Measurements from ENCODE around the gene PLXND1.

Gene PLXND1

DNA sequence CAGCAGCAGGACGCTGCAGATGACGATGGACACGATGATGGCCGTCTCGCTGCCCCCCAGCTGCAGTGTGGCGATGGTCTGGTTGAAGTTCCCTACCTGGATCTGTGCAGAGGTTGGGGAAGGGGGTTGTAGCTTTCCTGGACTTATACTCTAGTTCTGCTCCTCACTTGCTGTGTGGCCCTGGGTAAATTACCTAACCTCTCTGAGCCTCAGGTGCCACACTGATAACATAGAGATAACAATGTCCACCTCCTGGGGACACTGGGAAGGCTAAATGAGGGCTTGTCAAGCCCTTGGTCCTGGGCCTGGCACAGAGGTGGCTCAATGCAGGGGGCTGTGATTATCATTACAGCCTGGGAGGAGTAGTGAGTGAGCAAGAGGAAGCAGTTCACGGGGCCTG lies 36.6 kb downstream of the PLXND1 start:
- no peak for DNase-seq (ENCODE audit: extremely low spot score)
- ChIA-PET CTCF (interaction anchor here (1.1 kb wide), 1 partner anchor 44 kb away, joined by 3 read pairs; no protein-coding TSS in a partner anchor), POLR2A (no interaction called here)
- TF ChIP-seq, protein P1, sequence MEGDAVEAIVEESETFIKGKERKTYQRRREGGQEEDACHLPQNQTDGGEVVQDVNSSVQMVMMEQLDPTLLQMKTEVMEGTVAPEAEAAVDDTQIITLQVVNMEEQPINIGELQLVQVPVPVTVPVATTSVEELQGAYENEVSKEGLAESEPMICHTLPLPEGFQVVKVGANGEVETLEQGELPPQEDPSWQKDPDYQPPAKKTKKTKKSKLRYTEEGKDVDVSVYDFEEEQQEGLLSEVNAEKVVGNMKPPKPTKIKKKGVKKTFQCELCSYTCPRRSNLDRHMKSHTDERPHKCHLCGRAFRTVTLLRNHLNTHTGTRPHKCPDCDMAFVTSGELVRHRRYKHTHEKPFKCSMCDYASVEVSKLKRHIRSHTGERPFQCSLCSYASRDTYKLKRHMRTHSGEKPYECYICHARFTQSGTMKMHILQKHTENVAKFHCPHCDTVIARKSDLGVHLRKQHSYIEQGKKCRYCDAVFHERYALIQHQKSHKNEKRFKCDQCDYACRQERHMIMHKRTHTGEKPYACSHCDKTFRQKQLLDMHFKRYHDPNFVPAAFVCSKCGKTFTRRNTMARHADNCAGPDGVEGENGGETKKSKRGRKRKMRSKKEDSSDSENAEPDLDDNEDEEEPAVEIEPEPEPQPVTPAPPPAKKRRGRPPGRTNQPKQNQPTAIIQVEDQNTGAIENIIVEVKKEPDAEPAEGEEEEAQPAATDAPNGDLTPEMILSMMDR (IDR thresholded peaks at IDR 0.05; ENCODE audit: control extremely low read depth, extremely low read depth, low read depth, missing control alignments) = no peak

DNA sequence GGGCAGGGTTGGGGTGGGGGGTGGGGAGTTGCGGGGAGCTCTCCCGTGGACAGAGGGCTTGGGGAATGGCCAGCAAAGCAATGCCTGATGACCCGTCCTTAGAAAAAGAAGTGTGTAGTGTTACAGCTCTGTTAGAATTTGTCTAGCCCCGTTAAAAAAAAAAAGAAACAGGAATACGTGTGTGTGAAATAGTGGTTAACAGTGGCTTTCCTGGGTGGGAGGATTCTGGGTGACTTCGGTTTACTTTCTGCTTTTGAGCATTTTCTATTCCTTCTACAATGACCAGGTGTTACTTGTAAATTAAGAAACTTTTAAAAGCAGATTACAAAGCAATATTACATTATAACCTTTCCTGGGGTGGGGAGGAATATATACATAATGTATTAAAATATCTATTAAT lies 38.5 kb downstream of the PLXND1 start:
- CTCF ChIA-PET = interaction anchor here (1.6 to 3.2 kb wide), 2 partner anchors 15 to 20 kb away, joined by 3 to 10 read pairs; no protein-coding TSS in a partner anchor
- no peak for DNase-seq (ENCODE audit: extremely low spot score)
- TF ChIP-seq, protein P1 (IDR thresholded peaks at IDR 0.05; ENCODE audit: control extremely low read depth, extremely low read depth, low read depth, missing control alignments) = no peak
- POLR2A ChIA-PET = no interaction called here

DNA sequence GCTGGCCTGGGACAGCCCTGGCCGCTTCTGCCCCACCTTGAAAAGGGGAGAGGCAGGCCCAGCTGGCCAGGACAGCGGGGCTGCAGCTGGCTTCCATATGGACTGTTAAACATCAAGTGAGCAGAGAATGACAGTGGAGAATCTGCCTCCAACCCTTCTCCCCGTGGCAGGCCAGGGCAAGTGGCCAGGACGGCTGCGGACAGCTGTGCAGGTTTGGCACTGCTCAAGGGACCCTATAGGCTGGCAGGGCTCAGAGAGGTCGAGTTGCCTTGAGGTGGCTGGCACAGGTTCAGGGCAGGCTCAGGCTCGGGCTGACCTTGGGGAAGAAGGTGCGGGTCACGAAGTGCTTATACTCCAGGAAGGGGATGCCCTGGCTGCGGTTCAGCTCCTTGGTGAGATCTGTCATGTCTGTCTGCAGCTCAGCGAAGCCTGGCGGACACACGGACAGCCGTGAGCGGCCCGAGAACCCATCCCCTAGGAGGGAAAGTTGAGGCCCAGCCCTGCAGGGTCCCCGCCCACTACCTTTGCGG lies 39.2 kb downstream of the PLXND1 start:
- TF ChIP-seq, protein P1 (IDR thresholded peaks at IDR 0.05; ENCODE audit: control extremely low read depth, extremely low read depth, low read depth, missing control alignments) = no peak
- DNase-seq (ENCODE audit: extremely low spot score) = no peak
- ChIA-PET CTCF (interaction anchor here (1.0 to 3.2 kb wide), 3 partner anchors 9 to 15 kb away, joined by 3 to 10 read pairs (median 8); no protein-coding TSS in a partner anchor), POLR2A (no interaction called here)

DNA sequence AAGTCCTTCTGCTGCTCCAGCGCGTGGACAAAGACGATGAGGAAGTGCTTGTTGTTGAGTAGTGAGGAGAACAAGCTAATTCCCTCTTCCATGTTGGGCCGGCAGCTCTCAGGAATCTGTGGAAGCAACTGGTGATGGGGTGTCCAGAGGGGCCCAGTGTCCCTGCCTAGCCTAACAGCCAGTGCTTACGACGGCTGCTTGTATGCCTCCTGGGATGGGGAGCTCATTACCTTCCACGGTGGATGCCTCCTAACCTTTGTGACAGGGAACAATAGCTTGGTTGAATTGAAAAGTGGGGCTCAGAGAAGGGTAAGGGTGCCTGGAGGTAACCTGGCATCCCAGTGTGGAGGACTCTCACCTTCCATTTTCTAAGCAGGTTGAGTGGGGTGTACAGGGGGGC lies 40.6 kb downstream of the PLXND1 start:
- TF ChIP-seq, protein P1 (IDR thresholded peaks at IDR 0.05; ENCODE audit: control extremely low read depth, extremely low read depth, low read depth, missing control alignments) = no peak
- DNase-seq (ENCODE audit: extremely low spot score) = no peak
- CTCF ChIA-PET = interaction anchor here (2.1 to 3.2 kb wide), 2 partner anchors 11 to 13 kb away, joined by 8 to 10 read pairs; no protein-coding TSS in a partner anchor
- POLR2A ChIA-PET = no interaction called here

DNA sequence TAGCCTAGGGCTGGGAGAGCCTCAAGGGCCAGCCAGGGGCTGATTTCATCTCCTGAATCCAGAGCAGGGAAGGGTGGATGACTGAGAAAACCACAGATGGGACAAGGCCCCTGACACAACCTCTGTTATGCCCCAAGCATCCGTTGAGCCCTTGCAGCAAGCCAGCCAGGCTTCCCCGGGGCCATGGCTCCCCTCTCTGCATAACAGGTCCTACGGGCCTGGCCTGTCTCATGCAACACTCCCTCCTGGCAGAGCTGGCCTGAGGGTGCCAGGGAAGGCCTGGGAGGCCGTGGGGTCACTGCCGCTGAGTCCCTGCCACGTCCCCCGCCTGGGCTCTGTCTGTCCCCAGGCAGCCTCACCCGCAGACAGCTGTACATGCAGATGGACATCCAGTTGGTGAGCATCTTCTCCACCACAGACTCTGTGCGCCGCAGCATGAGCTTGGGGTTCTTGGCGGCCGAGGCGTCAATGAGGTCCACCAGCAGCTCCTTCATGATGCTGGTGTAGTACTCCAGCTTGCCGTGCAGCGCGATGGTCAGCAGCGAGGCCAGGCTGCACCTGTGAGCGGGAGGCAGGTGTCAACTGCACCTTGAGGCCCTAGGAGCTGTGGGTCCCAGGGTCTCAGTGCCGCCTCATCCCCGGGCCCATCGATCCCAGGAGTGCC lies 41.4 kb downstream of the PLXND1 start:
- ChIA-PET POLR2A (interaction anchor here (0.8 kb wide), 1 partner anchor 31 kb away, joined by 3 read pairs; no protein-coding TSS in a partner anchor), CTCF (interaction anchor here (2.1 to 3.2 kb wide), 2 partner anchors 12 to 13 kb away, joined by 8 to 10 read pairs; no protein-coding TSS in a partner anchor)
- TF ChIP-seq, protein P1 (IDR thresholded peaks at IDR 0.05; ENCODE audit: control extremely low read depth, extremely low read depth, low read depth, missing control alignments) = no peak
- no peak for DNase-seq (ENCODE audit: extremely low spot score)

DNA sequence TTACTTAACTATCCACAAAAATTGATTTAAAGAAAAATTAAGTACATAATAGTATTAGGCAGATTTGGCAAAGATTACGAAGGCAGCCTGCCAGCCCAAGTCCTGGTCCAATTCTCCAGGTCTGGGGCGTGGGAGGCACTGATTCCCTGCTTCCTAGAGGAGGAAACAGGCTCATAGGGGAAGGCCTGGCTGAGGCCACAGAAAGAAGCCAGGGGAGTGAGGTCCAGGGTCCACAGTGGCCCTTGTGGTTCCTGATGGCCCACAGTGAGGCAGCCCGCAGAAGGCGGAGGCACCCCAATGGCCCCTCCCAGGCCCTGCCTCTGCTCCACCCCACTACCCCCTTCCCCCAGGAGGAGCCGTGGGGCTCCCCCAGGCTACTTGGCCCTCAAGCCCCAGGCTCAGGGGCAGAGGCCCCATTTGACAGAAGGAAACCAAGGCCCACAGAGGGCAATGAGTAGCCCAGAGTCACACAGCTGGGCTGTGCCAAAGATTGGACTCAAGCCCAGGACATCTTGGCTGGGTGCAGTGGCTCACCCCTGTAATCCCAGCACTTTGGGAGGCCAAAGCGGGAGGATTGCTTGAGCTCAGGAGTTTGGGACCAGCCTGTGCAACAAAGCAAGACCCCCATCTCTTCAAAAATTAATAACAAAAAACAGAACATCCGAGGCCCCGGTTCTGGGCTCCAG lies 42.5 kb downstream of the PLXND1 start:
- CTCF ChIA-PET = no interaction called here
- TF ChIP-seq, protein P1 (IDR thresholded peaks at IDR 0.05; ENCODE audit: control extremely low read depth, extremely low read depth, low read depth, missing control alignments) = no peak
- POLR2A ChIA-PET = no interaction called here
- no peak for DNase-seq (ENCODE audit: extremely low spot score)
